Erythroblast (primary cell): ENCODE measurements around the gene SKI.
"Not testable (repeated sequence)": the region's sequence is repeated elsewhere in the genome, so short reads cannot be mapped to it uniquely, and the experiment has no call there.

Experiments used
- DNase-seq, 2 experiments: peaks; one replicate each; lab custom pipeline; 2025; lab: John Stamatoyannopoulos, UW
- GATA1 ChIP-seq: IDR thresholded peaks from 2 replicates; pipeline ENCODE4 v1.6.1; 2011; ENCODE audit warnings: low read depth, mild to moderate bottlenecking, control low read depth, low read length, moderate library complexity
- POLR2A ChIP-seq: IDR thresholded peaks from 2 replicates; pipeline ENCODE4 v1.6.1; 2011; ENCODE audit warnings: mild to moderate bottlenecking, low read length

Gene SKI

GRCh38 chr1:2257245-2257627, 29.1 kb downstream of the SKI start:
- DNase-seq, result no peak
- no peak for TF ChIP-seq POLR2A
- TF ChIP-seq GATA1, result no peak

DNA sequence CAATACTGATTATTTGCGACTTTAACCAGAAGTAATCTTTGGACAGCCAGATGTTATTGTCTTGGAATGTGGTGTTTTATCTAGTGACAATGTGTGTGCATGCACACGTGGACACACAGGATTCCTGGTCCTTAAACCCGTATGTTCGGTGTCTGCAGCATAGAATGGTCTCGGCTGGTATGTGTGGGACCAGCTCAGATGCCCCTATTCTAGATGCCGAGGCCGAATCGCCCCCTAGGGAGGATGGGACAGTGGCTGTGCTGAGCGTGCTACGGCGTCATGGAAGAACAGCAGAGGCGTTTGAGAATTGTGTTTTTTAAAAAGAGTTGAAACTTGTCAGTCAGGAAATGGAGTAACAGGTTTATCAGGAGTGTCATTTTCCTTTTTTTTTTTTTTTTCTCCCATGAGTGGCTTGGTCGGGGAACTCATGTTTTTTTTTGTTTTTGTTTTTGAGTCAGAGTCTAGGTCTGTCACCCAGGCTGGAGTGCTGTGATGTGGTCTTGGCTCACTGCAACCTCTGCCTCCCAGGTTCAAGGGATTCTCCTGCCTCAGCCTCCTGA, 30.1 kb downstream of the SKI start:
- no peak for DNase-seq
- no peak for TF ChIP-seq POLR2A
- no peak for TF ChIP-seq GATA1

GRCh38 chr1:2258996-2259395, 30.9 kb downstream of the SKI start:
- no peak for DNase-seq
- TF ChIP-seq GATA1 (no peak), POLR2A (no peak)

DNA sequence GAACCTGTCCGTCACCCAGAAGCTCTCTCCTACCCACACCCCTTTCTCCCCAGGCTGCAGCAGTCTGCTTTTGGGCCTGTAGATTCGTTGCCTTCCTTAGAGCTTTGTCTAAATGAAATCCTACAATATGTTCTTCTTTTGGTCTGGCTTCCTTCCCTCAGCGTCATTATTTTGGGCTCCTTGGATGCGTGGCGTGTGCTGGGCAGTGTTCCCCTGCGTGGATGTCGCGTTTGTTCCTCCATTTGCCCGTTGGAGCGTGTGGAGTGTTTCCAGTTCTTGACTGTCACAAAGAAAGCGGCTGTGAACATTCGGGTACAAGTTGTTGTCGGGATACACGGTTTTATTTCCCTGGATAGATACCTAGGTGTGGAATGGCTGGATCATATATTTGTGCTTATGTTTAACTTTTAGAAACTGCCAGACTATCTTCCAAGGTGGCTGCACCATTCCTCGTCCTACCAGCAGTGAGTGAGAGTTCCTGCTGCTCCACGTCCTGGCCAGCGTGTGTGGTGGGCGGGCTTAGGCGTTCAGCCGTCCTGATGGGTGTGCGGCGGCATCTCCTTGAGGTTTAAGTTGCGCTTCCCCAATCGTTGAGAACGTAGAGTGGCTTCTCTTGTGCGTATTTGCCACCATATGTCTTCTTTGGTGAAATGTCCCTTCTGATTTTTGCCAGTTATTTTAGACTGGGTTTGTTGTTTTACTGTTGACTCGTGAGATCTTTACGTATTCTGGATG, 31.7 kb downstream of the SKI start:
- DNase-seq, result no peak
- TF ChIP-seq GATA1 (no peak), POLR2A (no peak)

GRCh38 chr1:2260470-2260869, 32.4 kb downstream of the SKI start:
- not testable (repeated sequence) for DNase-seq

DNA sequence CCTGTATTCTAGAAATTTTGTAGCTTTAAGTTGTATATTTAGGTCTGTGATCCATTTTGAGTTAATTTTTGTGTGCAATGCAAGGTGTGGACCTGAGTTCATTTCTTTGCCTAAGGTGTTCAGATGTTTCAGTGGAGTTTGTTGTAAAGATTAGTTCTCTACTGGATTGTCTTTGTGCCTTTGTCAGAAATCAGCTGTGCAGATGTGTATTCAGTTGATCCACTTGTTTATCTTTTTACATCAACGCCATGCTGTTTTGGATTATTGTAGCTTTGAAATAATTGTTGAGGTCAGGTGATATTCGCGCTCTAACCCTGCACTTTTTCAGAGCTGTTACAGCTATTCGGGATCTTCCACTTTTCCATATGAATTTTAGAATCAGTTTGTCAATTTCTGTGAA, 32.8 kb downstream of the SKI start:
- no peak for TF ChIP-seq GATA1
- TF ChIP-seq POLR2A, result no peak
- no peak for DNase-seq

GRCh38 chr1:2261476-2262395, 33.6 kb downstream of the SKI start:
- DNase-seq, result not testable (repeated sequence)

DNA sequence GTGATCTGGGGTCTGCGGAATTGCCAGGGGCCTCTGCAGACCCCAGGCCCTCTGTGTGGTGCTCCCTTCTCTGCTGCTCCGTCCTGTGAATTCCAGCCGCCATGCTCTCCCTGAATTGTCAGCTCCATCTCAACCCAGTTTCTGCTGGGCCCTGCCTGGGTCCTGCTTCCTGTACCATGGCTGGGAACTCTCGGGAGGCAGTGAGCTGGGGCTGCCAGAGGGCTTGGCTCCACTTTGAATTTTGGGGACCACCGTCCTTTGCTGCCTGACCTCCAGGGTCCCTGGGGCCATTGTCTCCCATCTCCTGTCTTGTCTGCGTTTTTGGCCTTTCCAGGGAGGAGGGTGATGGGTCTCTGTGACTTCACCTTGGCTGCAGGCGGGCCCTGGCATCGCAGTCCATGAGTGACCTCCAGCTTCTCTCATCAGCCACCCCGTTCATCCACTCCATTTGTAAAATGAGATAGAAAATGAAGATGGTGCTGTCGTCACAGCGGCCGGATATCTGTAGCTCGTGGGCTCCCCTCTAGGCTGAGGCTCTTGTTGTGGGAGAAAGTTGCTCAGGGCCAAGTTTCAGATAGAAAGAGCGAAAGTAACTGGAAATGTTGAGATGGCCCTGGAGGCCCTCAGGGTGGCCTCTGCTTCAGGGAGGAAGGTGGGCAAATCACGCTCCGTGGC, 38.3 kb downstream of the SKI start:
- TF ChIP-seq GATA1 (no peak), POLR2A (no peak)
- no peak for DNase-seq

DNA sequence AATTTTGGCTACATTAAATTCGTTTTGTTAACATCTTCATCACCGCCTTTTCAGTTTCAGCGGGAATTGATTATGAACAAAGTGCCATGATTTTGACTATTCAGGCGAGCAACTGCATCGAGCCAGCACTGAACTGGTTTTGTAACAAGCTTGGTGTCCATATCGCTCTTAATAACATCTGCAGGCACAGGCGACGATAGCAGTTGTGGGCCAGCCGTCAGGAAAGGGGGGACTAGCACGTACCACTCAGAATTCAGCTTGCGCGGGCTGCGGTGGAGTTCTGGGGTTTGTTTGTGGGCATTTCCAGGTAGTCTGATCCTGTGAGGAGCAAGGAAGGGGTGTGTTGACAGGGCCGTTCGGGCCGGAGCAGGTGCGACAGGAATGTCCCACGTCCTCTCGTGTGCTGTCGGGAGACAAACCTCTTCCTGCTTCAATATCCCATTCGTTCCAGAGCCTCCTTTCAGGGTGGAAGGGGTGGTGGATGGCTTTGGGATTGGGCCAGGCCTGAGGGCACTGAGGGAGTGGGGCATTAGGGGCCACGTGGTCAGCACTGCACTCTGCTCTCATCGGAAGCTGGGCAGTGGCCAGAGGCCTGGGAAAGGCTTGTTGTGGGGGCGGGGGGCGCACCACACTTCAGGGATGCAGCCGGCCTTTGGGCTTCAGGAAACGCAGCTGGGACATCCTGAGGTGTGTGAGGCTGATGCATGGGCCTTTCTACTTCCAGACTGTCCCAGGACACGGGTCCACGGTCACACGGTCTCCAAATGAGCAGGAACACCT, 39.1 kb downstream of the SKI start:
- no peak for TF ChIP-seq GATA1
- no peak for TF ChIP-seq POLR2A
- DNase-seq, result no peak

DNA sequence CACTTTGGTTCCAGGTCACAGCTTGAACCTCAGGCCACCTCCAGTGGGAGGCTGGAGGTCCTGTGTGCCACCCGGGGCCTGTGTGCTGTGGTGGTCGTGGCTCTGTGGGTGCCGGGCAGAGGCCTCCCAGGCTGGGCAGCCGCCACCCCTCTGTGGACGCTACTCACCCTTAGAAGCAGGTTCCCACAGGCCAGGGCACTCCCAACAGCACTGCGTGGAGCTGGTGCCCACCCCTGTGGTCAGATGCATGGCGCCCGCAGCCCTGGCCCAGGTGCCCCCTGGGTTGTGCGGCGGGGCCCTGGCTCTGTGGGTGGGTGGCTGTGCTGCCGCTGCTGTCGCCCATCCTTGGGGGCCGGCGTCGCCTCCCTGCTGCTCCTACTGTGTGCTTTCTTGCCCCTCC, 39.7 kb downstream of the SKI start:
- no peak for DNase-seq
- no peak for TF ChIP-seq GATA1
- no peak for TF ChIP-seq POLR2A

GRCh38 chr1:2268285-2269056, 40.4 kb downstream of the SKI start:
- no peak for TF ChIP-seq POLR2A
- TF ChIP-seq GATA1, result no peak

DNA sequence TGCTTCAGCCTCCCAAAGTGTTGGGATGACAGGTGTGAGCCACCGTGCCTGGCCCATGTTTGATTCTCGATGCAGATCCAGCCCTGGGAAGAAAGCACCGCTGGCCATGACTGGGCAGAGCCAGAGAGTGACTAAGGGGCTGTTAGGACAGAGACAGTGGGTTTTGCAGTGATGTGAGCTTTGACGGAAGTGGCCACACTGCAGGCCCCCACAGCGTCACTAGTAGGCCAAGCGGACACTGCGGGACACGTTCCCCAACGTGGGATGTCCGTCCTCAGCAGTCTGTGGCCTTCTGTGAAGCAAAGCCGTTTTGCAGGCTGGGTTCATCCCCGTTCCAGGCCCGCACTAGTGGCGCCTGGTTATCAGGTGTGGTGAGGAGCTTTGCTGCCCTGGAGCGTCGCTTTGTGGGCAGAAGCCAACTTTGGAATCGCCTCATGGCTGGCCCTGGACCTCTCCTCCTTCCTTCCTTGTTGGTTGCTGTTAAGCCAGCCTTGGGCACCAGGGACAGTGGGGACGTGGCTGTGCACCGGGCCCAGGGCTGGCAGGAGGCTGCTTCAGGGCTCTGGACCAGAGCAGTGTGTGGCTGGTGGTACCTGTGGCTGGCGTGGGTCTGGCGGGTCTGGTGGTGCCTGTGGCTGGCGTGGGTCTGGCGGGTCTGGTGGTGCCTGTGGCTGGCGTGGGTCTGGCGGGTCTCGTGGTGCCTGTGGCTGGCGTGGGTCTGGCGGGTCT, 41.2 kb downstream of the SKI start:
- TF ChIP-seq POLR2A, result no peak
- no peak for TF ChIP-seq GATA1

More at GRCh38 chr1:2268285-2269056, 40.4 kb downstream of the SKI start:
- no peak for DNase-seq

More for the DNA sequence above, 41.2 kb downstream of the SKI start:
- DNase-seq, result no peak
